Suprapubic skin (tissue), 4 donors: Measurements from ENCODE around the gene PLEKHD1. TPM values are rescaled to one million over a fixed set of nuclear protein-coding genes. Genes with fewer than 3 reads are reported as not detected.

ENCODE experiments used
- DNase-seq, 2 donors: peaks; one replicate each; pipeline ENCODE4 v3.0.0-alpha.2; 2019; ENCODE audit warnings: low spot score in 2 of 2
- H3K27ac ChIP-seq: fragments of 200-600 bp; sonication (generic); one replicate; pipeline ENCODE4 v1.5.1; 2019
- H3K27me3 ChIP-seq: fragments of 200-600 bp; sonication (generic); one replicate; pipeline ENCODE4 v1.5.1; 2019
- H3K36me3 ChIP-seq: fragments of 200-600 bp; sonication (generic); one replicate; pipeline ENCODE4 v1.5.1; 2019
- H3K4me1 ChIP-seq: fragments of 200-600 bp; sonication (generic); one replicate; pipeline ENCODE4 v1.5.1; 2019
- H3K4me3 ChIP-seq: fragments of 200-600 bp; sonication (generic); one replicate; pipeline ENCODE4 v1.5.1; 2019; ENCODE audit warnings: mild to moderate bottlenecking
- H3K9me3 ChIP-seq: fragments of 200-600 bp; sonication (generic); one replicate; pipeline ENCODE4 v1.5.1; 2019
- EP300 ChIP-seq: sonication (generic); formaldehyde crosslinking; IDR thresholded peaks from one replicate; pipeline ENCODE4 v1.6.1; 2017; ENCODE audit warnings: antibody characterized with exemption
- POLR2A ChIP-seq, 2 donors: fragments of 450-650 bp; IDR thresholded peaks; one replicate each; pipeline ENCODE4 v1.6.1; 2017; ENCODE audit warnings: antibody characterized with exemption in 2 of 2, mild to moderate bottlenecking in 2 of 2, moderate library complexity in 2 of 2
- POLR2AphosphoS5 ChIP-seq, 3 donors: sonication (generic); formaldehyde crosslinking; IDR thresholded peaks; one replicate each; pipeline ENCODE4 v1.6.1; 2017; ENCODE audit warnings: antibody characterized with exemption in 3 of 3
- WGBS: methylation state at CpG from one replicate; pipeline ENCODE4 v1.1.5; 2018; 5-methylcytosine and 5-hydroxymethylcytosine counted together
- total RNA-seq, 4 donors: library from RNA; depleted of rRNA; stranded (reverse); fragments of >200 nt; gene quantifications; one replicate each; pipeline ENCODE4 v1.1.0, GENCODE V29; 2016
- TF ChIP-seq, protein P1 (sequence below), 2 donors: fragments of 200-600 bp in 1 of 2; fragments of 450-650 bp in 1 of 2; sonication (generic) in 1 of 2; IDR thresholded peaks; one replicate each; pipeline ENCODE4 v1.5.1; 2016 to 2019; ENCODE audit warnings: antibody characterized with exemption in 2 of 2, mild to moderate bottlenecking in 1 of 2, moderate library complexity in 1 of 2

PLEKHD1 gene
- total RNA-seq, 4 donors from 2014 or later, result 1.2 to 3.5 (median 2.3) TPM

DNA sequence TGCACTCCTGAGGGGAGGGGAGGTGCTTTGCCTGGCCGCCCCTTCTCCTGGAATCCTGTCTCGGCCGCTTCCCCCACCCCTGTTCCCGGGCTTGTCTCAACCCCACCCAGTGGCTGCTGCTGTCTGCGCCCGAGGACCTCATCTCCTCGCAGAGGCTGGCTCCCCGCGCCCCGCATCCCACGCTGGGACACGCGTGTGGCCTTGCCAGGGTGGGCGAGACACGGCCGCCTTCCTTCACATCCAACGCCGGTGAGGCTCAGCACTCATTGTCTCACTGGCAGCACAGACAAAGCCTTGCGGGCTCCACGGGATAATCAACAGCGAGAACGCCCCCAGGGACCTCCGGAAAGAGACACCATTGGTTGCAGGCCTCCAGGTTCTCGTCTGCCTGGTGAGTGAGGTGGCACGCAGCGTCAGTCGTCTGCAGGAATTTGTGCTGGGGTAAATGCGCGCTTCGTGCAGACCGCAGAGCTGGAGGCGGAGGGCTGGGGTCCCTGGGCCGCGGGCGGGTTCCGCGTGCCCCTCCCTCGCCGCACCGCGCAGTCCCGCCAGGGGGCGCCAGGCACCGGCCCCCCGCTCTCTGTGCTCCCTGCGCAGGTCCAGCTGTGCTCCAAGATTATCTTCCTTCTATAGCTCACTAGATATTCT, 63.3 kb downstream of the PLEKHD1 start:
- Histone ChIP-seq H3K9me3 (no peaks in the 10 kb centered on the region), H3K27ac (no peak overlapping the region), H3K4me1 (peaks cover 10% of the 10 kb centered on the region), H3K27me3 (peaks cover 53% of the 10 kb centered on the region), H3K4me3 (peak overlapping the region; percentile 25), H3K36me3 (no peaks in the 10 kb centered on the region)
- DNase-seq, result no peak
- TF ChIP-seq, protein P1, sequence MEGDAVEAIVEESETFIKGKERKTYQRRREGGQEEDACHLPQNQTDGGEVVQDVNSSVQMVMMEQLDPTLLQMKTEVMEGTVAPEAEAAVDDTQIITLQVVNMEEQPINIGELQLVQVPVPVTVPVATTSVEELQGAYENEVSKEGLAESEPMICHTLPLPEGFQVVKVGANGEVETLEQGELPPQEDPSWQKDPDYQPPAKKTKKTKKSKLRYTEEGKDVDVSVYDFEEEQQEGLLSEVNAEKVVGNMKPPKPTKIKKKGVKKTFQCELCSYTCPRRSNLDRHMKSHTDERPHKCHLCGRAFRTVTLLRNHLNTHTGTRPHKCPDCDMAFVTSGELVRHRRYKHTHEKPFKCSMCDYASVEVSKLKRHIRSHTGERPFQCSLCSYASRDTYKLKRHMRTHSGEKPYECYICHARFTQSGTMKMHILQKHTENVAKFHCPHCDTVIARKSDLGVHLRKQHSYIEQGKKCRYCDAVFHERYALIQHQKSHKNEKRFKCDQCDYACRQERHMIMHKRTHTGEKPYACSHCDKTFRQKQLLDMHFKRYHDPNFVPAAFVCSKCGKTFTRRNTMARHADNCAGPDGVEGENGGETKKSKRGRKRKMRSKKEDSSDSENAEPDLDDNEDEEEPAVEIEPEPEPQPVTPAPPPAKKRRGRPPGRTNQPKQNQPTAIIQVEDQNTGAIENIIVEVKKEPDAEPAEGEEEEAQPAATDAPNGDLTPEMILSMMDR (IDR thresholded peaks at IDR 0.05), result peak in 1 of 2 donors; percentile 68
- TF ChIP-seq EP300, result no peak
- WGBS, result 20% methylated on average over 20 of the region's 46 CpGs

DNA sequence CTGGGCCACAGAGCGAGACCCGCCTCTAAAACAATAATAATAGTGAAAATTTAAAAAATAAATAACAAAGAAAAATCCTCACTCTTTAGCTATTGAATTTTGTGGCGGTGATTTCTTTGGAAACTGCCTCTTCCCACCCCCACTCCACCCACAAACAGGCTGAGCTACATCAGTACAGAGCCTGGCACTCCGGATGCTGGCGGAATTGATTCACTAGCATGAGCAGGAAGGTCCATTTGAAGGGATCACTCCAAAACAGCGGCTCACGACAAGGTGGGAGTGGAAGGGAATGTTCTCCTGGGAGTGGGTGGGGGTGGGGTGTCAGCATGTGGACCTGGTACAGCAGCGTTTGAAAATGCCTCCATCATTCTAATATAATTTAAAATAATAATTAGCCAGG, 64.0 kb downstream of the PLEKHD1 start:
- TF ChIP-seq, protein P1 (IDR thresholded peaks at IDR 0.05), result no peak
- TF ChIP-seq EP300 (no peak), POLR2A (IDR thresholded peaks at IDR 0.05) (no peak), POLR2AphosphoS5 (IDR thresholded peaks at IDR 0.05) (no peak)
- peaks cover 7% of the 10 kb centered on the region for H3K4me1 ChIP-seq
- 81% methylated on average over 8 of the region's 8 CpGs for WGBS
- peaks cover 53% of the 10 kb centered on the region for H3K27me3 ChIP-seq
- no peak for DNase-seq
- no peak overlapping the region for H3K4me3 ChIP-seq
- no peak overlapping the region for H3K27ac ChIP-seq
- H3K36me3 ChIP-seq, result no peaks in the 10 kb centered on the region
- no peaks in the 10 kb centered on the region for H3K9me3 ChIP-seq

DNA sequence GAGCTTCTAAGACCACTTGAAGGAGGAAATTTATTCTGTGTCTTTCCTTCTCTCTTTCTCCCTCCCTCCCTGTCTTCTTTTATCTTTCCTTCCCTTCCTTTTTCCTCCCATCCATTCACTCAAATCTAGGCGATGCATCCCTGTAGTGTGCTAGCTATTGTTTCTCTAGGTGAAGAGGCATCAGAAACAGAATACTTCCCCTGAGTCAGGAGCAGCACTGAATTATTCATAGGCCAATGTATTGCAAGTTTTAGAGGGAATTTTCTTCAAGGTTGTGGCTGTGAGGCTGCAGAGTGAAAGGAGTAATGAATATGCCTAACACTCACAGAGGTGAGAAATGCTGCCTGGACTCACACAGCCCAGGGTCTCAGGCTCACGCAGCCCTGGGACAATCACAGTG, 67.0 kb downstream of the PLEKHD1 start:
- Histone ChIP-seq H3K27me3 (peaks cover 50% of the 10 kb centered on the region), H3K4me3 (no peak overlapping the region), H3K9me3 (no peaks in the 10 kb centered on the region), H3K27ac (no peak overlapping the region), H3K4me1 (peaks cover 7% of the 10 kb centered on the region), H3K36me3 (no peaks in the 10 kb centered on the region)
- DNase-seq, result no peak
- WGBS, result 86% methylated on average over 2 of the region's 2 CpGs
- TF ChIP-seq POLR2A (IDR thresholded peaks at IDR 0.05), result no peak

DNA sequence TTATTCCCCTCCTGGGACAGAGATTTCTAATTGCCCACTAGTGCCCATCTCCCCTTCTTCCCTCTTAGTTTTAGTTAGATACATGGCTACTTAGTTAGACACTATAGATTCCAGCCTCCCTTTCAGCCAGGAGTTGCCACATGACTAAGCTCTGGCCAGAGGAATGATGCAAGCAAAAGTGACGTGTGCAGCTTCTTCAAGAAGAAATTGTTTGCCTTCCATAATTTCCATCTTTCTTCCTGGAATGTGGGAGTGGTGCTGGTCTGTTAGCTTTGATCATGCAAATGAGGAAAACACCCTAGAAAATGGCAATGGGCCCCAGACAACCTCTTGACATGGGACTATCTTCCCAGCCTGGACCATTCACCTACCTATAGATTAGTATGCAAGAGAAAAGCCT, 68.7 kb downstream of the PLEKHD1 start:
- Histone ChIP-seq H3K27ac (no peak overlapping the region), H3K36me3 (no peaks in the 10 kb centered on the region), H3K27me3 (peaks cover 36% of the 10 kb centered on the region), H3K4me3 (no peak overlapping the region), H3K9me3 (no peaks in the 10 kb centered on the region), H3K4me1 (peaks cover under 1% of the 10 kb centered on the region)
- 50% methylated on average over 1 of the region's 1 CpG for WGBS
- TF ChIP-seq EP300 (no peak), POLR2AphosphoS5 (IDR thresholded peaks at IDR 0.05) (no peak), POLR2A (IDR thresholded peaks at IDR 0.05) (no peak)
- TF ChIP-seq, protein P1 (IDR thresholded peaks at IDR 0.05), result no peak
- DNase-seq, result no peak

DNA sequence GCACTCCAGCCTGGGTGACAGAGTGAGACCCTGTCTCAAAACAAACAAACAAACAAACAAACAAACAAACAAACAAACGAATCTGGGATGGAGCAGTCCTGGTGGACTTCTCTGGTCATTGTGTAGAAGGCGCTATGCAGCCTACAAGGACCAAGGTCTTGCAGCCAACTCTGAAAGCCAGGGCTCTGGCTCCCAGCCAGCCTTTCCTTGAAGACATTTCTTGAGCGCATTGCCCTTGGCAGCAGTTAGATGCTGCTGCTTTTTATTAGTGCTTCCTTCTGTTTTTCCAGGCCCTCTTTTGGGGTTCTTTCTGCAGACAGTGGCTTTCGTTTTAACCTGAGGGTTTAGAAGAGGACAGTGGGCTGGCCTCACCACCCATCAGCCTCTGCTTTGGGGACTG, 70.0 kb downstream of the PLEKHD1 start:
- TF ChIP-seq POLR2AphosphoS5 (IDR thresholded peaks at IDR 0.05) (no peak), POLR2A (IDR thresholded peaks at IDR 0.05) (no peak), EP300 (no peak)
- TF ChIP-seq, protein P1 (IDR thresholded peaks at IDR 0.05), result no peak
- no peak for DNase-seq
- WGBS, result 34% methylated on average over 4 of the region's 4 CpGs

DNA sequence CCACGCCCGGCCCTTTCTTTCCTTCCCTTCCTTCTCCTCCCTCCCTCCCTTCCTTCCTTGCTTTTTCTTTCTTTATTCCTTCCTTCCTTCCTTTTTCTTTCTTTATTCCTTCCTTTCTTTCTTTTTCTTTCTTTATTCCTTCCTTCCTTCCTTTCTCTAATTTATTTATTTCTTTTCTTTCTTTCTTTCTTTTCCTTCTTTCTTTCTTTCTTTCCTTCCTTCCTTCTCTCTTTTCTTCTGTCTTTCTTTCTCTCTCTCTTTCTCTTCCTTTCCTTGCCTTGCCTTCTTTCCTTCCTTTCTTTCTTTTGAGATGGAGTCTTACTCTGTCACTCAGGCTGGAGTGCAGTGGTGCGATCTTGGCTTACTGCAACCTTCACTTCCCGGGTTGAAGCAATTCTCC, 74.2 kb downstream of the PLEKHD1 start:
- Histone ChIP-seq H3K4me3 (no peak overlapping the region), H3K27me3 (peaks cover 18% of the 10 kb centered on the region), H3K4me1 (no peaks in the 10 kb centered on the region), H3K27ac (no peak overlapping the region), H3K9me3 (no peaks in the 10 kb centered on the region), H3K36me3 (no peaks in the 10 kb centered on the region)
- no peak for DNase-seq
- TF ChIP-seq EP300, result no peak
- TF ChIP-seq, protein P1 (IDR thresholded peaks at IDR 0.05), result no peak
- no peak for TF ChIP-seq POLR2A (IDR thresholded peaks at IDR 0.05)
- TF ChIP-seq POLR2AphosphoS5 (IDR thresholded peaks at IDR 0.05), result no peak
- 90% methylated on average over 4 of the region's 4 CpGs for whole genome bisulfite sequencing

More for the DNA sequence above, 70.0 kb downstream of the PLEKHD1 start:
- Histone ChIP-seq H3K27me3 (peaks cover 26% of the 10 kb centered on the region), H3K9me3 (no peaks in the 10 kb centered on the region), H3K27ac (no peak overlapping the region), H3K4me3 (no peak overlapping the region), H3K4me1 (no peaks in the 10 kb centered on the region), H3K36me3 (no peaks in the 10 kb centered on the region)
